ENCODE data around the gene CDK10. TPM values are rescaled to one million over a fixed set of nuclear protein-coding genes. Genes with fewer than 3 reads are reported as not detected.
A peak's percentile ranks its signal among the peaks of the same experiment; 100 is the strongest.

The CDK10 gene
- total and polyA plus RNA-seq, 9 of the 15 experiments (the other 6 are each of a cell fraction or from before 2014, with no cell fraction given), result 2.0 to 85.1 (median 40.1) TPM

GRCh38 chr16:89720813-89721545 lies 34.5 kb downstream of the CDK10 start, which contains the start of the genes VPS9D1 and ZNF276 (continued):
- TF ChIP-seq MGA (IDR thresholded peaks at IDR 0.05) (peak; percentile 59), U2AF1 (optimal IDR thresholded peaks at IDR 0.05; ENCODE audit: low read depth, low read length) (no peak), ZNF232 (CRISPR knock-in tag; IDR thresholded peaks at IDR 0.05) (peak; percentile 42; the same call in 1 of the 2 replicates), TFAP4 (CRISPR knock-in tag; IDR thresholded peaks at IDR 0.05; ENCODE audit: borderline replicate concordance) (peak; percentile 12; the same call in 1 of the 2 replicates), ZNF75A (CRISPR knock-in tag; IDR thresholded peaks at IDR 0.05) (no peak), CBFA2T3 (IDR thresholded peaks at IDR 0.05) (no peak), TCFL5 (CRISPR knock-in tag; conservative IDR thresholded peaks at IDR 0.05) (no peak), EP300 (IDR thresholded peaks at IDR 0.05; ENCODE audit: low read length) (no peak), TEAD1 (CRISPR knock-in tag; IDR thresholded peaks at IDR 0.05) (peak; percentile 34 to 76; a peak in 2 of 4 replicates), TCF7L2 (IDR thresholded peaks at IDR 0.05; ENCODE audit: low read depth, low read length) (no peak), PBX2 (CRISPR knock-in tag; IDR thresholded peaks at IDR 0.05; ENCODE audit: low read depth) (no peak), PBX2 (tag; conservative IDR thresholded peaks at IDR 0.05; ENCODE audit: low read depth) (no peak), BRD9 (IDR thresholded peaks at IDR 0.05; ENCODE audit: low read depth, partially characterized antibody) (no peak)
